OCI-LY3 (cell line): Measurements from ENCODE around the gene NAPA.

Experiments used
- H2AFZ ChIP-seq: fragments of 200-600, 300-600 bp; shearing (Covaris generic); 2 replicates; pipeline ENCODE4 v1.6.0; 2014; ENCODE audit warnings: antibody characterized with exemption, low read depth, low read length
- H3K27ac ChIP-seq: fragments of 200-600, 300-600 bp; sonication (generic); 2 replicates; pipeline ENCODE4 v1.5.1; 2014; ENCODE audit warnings: mild to moderate bottlenecking, low read length, moderate library complexity, mixed read lengths
- H3K27me3 ChIP-seq: fragments of 200-600, 300-600 bp; sonication (generic); 2 replicates; pipeline ENCODE4 v1.6.1; 2014; ENCODE audit warnings: low read depth, low read length, mixed read lengths
- H3K36me3 ChIP-seq: fragments of 200-600, 300-600 bp; sonication (generic); replicated peaks from 2 replicates; pipeline ENCODE3; 2014; ENCODE audit warnings: low read depth, low read length, mixed read lengths
- H3K4me1 ChIP-seq: fragments of 300-600, 200-600 bp; sonication (generic); 2 replicates; pipeline ENCODE4 v1.6.1; 2014; ENCODE audit warnings: low read length, mixed read lengths
- H3K4me2 ChIP-seq: fragments of 200-600, 300-600 bp; sonication (generic); 2 replicates; pipeline ENCODE4 v1.6.1; 2014; ENCODE audit warnings: low read length, mixed read lengths
- H3K4me3 ChIP-seq: fragments of 300-600, 200-600 bp; sonication (generic); 2 replicates; pipeline ENCODE4 v1.5.1; 2014; ENCODE audit warnings: antibody characterized with exemption, mild to moderate bottlenecking, low read length, moderate library complexity
- H3K79me2 ChIP-seq: fragments of 300-600, 200-600 bp; shearing (Covaris generic); 2 replicates; pipeline ENCODE4 v1.6.1; 2014; ENCODE audit warnings: mild to moderate bottlenecking, low read length, mixed read lengths
- H3K9ac ChIP-seq: fragments of 300-600, 200-600 bp; shearing (Covaris generic); 2 replicates; pipeline ENCODE4 v1.6.0; 2014; ENCODE audit warnings: mild to moderate bottlenecking, low read length, moderate library complexity
- H3K9me3 ChIP-seq: fragments of 200-600, 300-600 bp; shearing (Covaris generic); 2 replicates; pipeline ENCODE4 v1.6.1; 2014; ENCODE audit warnings: low read length, mixed read lengths; ENCODE audit not compliant: insufficient read depth
- H4K20me1 ChIP-seq: fragments of 200-600, 300-600 bp; sonication (generic); 2 replicates; pipeline ENCODE4 v1.6.1; 2016; ENCODE audit warnings: low read length, mixed read lengths; ENCODE audit not compliant: insufficient read depth
- CTCF ChIP-seq: fragments of 200-600, 300-600 bp; sonication (generic); IDR thresholded peaks from 2 replicates; pipeline ENCODE4 v1.5.1; 2014; ENCODE audit warnings: antibody characterized with exemption, low read length, low read depth
- EZH2phosphoT487 ChIP-seq: fragments of 200-600 bp; shearing (Covaris generic); IDR thresholded peaks from 2 replicates; pipeline ENCODE4 v1.6.1; 2018; ENCODE audit warnings: antibody characterized with exemption, mixed run types, low read depth

The NAPA gene

GRCh38 chr19:47512183-47512947 lies 2.5 kb downstream of the NAPA start:
- H3K27me3 ChIP-seq: peaks cover 11% of the 10 kb centered on the region
- TF ChIP-seq CTCF (no peak), EZH2phosphoT487 (no peak)
- H3K4me2 ChIP-seq: no peak overlapping the region
- no peak overlapping the region for H3K9ac ChIP-seq
- no peak overlapping the region for H3K27ac ChIP-seq
- peaks cover 72% of the 10 kb centered on the region for H3K79me2 ChIP-seq
- H3K9me3 ChIP-seq: no peaks in the 10 kb centered on the region
- H3K4me1 ChIP-seq: peaks cover 20% of the 10 kb centered on the region
- H2AFZ ChIP-seq: no peak overlapping the region
- peaks cover 41% of the 10 kb centered on the region for H4K20me1 ChIP-seq
- H3K4me3 ChIP-seq: no peak overlapping the region
- no peaks in the 10 kb centered on the region for H3K36me3 ChIP-seq

- H3K4me1 ChIP-seq: peaks cover 20% of the 10 kb centered on the region
- H3K9me3 ChIP-seq: no peaks in the 10 kb centered on the region
- no peak overlapping the region for H2AFZ ChIP-seq
- H3K79me2 ChIP-seq: peaks cover 73% of the 10 kb centered on the region
- no peak overlapping the region for H3K27ac ChIP-seq
- no peaks in the 10 kb centered on the region for H3K36me3 ChIP-seq
- no peak overlapping the region for H3K4me2 ChIP-seq
- peaks cover 6% of the 10 kb centered on the region for H3K27me3 ChIP-seq
- peaks cover 47% of the 10 kb centered on the region for H4K20me1 ChIP-seq
- no peak overlapping the region for H3K4me3 ChIP-seq
- no peak for TF ChIP-seq CTCF
- no peak for TF ChIP-seq EZH2phosphoT487
- no peak overlapping the region for H3K9ac ChIP-seq
Observed at GRCh38 chr19:47511681-47512080, 3.2 kb downstream of the NAPA start.

GRCh38 chr19:47511128-47511517 lies 3.7 kb downstream of the NAPA start:
- Histone ChIP-seq H3K79me2 (peaks cover 73% of the 10 kb centered on the region), H3K27ac (no peak overlapping the region), H3K9me3 (no peaks in the 10 kb centered on the region), H3K27me3 (0 out of 2 replicates have a peak, but pooled peaks cover under 1% of the 10 kb centered on the region), H2AFZ (no peak overlapping the region), H3K4me2 (no peak overlapping the region), H4K20me1 (peaks cover 53% of the 10 kb centered on the region), H3K9ac (no peak overlapping the region), H3K4me3 (no peak overlapping the region), H3K36me3 (no peaks in the 10 kb centered on the region), H3K4me1 (peaks cover 16% of the 10 kb centered on the region)
- no peak for TF ChIP-seq EZH2phosphoT487
- TF ChIP-seq CTCF: no peak

- Histone ChIP-seq H3K27ac (no peak overlapping the region), H4K20me1 (peaks cover 53% of the 10 kb centered on the region), H3K36me3 (no peaks in the 10 kb centered on the region), H3K4me1 (peaks cover 12% of the 10 kb centered on the region), H2AFZ (no peak overlapping the region), H3K27me3 (no peaks in the 10 kb centered on the region), H3K9ac (no peak overlapping the region), H3K4me2 (no peak overlapping the region), H3K9me3 (no peaks in the 10 kb centered on the region), H3K79me2 (peaks cover 73% of the 10 kb centered on the region), H3K4me3 (no peak overlapping the region)
- TF ChIP-seq EZH2phosphoT487: no peak
- no peak for TF ChIP-seq CTCF
Observed at GRCh38 chr19:47510516-47511127, 4.2 kb downstream of the NAPA start.
